ENCODE results near the gene LRRC32. TPM values are rescaled to one million over a fixed set of nuclear protein-coding genes. Genes with fewer than 3 reads are reported as not detected.

Gene LRRC32
- total RNA-seq, 1 experiment from 2014 or later, result 0.46 TPM

DNA sequence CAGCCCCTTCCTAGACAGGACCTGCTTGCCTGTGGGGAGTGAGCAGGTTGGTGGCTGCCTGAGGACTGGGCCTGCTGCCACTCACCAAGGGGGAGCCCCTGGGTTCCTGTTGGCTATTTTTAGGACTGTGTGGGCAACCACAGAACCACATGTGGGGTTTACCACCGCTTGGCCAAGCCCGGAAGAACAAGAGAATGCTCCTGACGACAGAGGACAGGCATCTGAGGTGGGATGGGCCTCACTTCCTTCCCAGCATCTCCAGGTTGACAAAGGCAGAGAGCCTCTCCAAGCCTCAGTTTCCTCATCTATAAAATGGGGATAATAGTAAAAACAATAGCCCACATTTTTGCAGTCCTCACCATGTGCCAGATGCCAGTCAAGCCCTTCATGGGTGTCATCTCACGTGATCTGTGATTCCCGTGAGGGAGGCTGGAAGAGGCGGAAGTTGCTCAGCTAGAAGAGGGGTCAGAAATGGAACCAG lies 43.6 kb downstream of the LRRC32 start:
- Histone ChIP-seq H4K8ac (replicated peaks; ENCODE audit: insufficient read length, low read depth, low read length) (no peak overlapping the region), H3K56ac (ENCODE audit: insufficient read length, low read depth, low read length) (no peak overlapping the region), H3K27me3 (ENCODE audit: insufficient read depth, low read length) (no peaks in the 10 kb centered on the region), H3K18ac (ENCODE audit: insufficient read length, low read depth, low read length) (no peak overlapping the region), H3K4ac (ENCODE audit: low read depth, low read length) (no peak overlapping the region), H2BK20ac (ENCODE audit: low read depth, low read length, poor library complexity, severe bottlenecking) (no peak overlapping the region), H2BK120ac (ENCODE audit: low read depth, low read length, poor library complexity, severe bottlenecking) (no peak overlapping the region), H4K20me1 (ENCODE audit: control insufficient read depth, insufficient read depth, insufficient read length) (no peaks in the 10 kb centered on the region), H3K9ac (ENCODE audit: extremely low read depth, insufficient read length, low read length) (no peak overlapping the region), H3K4me2 (ENCODE audit: insufficient read depth, insufficient read length, low read length) (no peak overlapping the region), H3K14ac (ENCODE audit: insufficient read depth, low read length) (no peak overlapping the region), H3K79me2 (ENCODE audit: insufficient read depth, low read length) (no peaks in the 10 kb centered on the region), H3K23ac (ENCODE audit: insufficient read length, low read depth, low read length) (no peak overlapping the region), H2AFZ (ENCODE audit: low read length) (no peak overlapping the region), H3T11ph (ENCODE audit: low read length) (no peak overlapping the region), H3K27ac (ENCODE audit: insufficient read length, low read depth, low read length) (no peak overlapping the region), H2BK5ac (ENCODE audit: insufficient read length, low read length) (no peak overlapping the region), H2BK12ac (ENCODE audit: insufficient read length, low read depth, low read length) (no peak overlapping the region), H2BK15ac (ENCODE audit: low read depth, low read length) (no peak overlapping the region), H3K23me2 (ENCODE audit: insufficient read length, low read depth, low read length, poor library complexity, severe bottlenecking) (no peaks in the 10 kb centered on the region), H2AK5ac (ENCODE audit: insufficient read length, low read length) (no peak overlapping the region), H3K4me1 (ENCODE audit: insufficient read depth, low read length) (no peaks in the 10 kb centered on the region), H3K79me1 (ENCODE audit: insufficient read depth, low read depth, low read length, poor library complexity, severe bottlenecking) (no peaks in the 10 kb centered on the region), H3K9me3 (ENCODE audit: control insufficient read depth, low read depth, low read length) (no peaks in the 10 kb centered on the region), H4K5ac (ENCODE audit: insufficient read length, low read depth, low read length) (no peak overlapping the region), H4K91ac (ENCODE audit: insufficient read length, low read depth, low read length) (no peak overlapping the region)
- WGBS (ENCODE audit: extremely low coverage, insufficient read length, low lambda C conversion rate), result no CpG with 5 or more reads among the region's 6 CpGs
- Mint-ChIP-seq H3K4me1 (peaks cover 22 to 27% of the 10 kb centered on the region in 2 experiments), H3K4me3 (no peak overlapping the region; a peak in 1 of 5 replicates), H3K36me3 (ENCODE audit: insufficient read depth in 1 of 3, low read depth in 3 of 3) (no peaks in the 10 kb centered on the region; a peak in 1 of 7 replicates), H3K9me3 (peaks cover 7% of the 10 kb centered on the region in 2 experiments; a peak in 4 of 5 replicates), H3K27me3 (ENCODE audit: low read depth) (peaks cover 3% of the 10 kb centered on the region; the same call in 1 of the 2 replicates), H3K27ac (no peak overlapping the region)
- DNase-seq, result no peak
- TF ChIP-seq, protein P1, sequence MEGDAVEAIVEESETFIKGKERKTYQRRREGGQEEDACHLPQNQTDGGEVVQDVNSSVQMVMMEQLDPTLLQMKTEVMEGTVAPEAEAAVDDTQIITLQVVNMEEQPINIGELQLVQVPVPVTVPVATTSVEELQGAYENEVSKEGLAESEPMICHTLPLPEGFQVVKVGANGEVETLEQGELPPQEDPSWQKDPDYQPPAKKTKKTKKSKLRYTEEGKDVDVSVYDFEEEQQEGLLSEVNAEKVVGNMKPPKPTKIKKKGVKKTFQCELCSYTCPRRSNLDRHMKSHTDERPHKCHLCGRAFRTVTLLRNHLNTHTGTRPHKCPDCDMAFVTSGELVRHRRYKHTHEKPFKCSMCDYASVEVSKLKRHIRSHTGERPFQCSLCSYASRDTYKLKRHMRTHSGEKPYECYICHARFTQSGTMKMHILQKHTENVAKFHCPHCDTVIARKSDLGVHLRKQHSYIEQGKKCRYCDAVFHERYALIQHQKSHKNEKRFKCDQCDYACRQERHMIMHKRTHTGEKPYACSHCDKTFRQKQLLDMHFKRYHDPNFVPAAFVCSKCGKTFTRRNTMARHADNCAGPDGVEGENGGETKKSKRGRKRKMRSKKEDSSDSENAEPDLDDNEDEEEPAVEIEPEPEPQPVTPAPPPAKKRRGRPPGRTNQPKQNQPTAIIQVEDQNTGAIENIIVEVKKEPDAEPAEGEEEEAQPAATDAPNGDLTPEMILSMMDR (conservative IDR thresholded peaks at IDR 0.05), result no peak

All from H9 (cell line).